ENCODE data around the gene C22orf23.

GRCh38 chr22:37907036-37907954, 46.1 kb downstream of the C22orf23 start:
- no peak for TF ChIP-seq CTCF (IDR thresholded peaks at IDR 0.05)
- TF ChIP-seq POLR2A (IDR thresholded peaks at IDR 0.05), result no peak

Data from tibial nerve (tissue), 3 donors.